Measurements from ENCODE around the gene VSIG2.

VSIG2 gene

DNA sequence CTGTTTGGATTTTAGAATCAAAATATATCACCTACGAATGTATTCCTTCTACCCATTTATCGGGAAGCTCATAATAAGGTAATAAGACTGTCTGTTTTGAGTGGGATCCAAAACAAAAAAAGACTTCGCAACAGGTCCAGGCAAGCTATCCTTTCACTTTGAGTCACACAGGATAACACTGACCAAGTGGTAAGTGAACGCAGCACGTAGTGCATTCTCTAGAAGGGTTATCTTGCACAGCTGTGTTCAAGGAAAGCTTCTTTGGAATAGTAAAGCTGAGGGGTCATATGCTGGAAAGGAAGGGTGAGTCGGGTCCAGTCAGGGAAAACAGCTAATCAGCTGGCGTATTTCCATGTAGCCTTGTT lies 34.7 kb downstream of the VSIG2 start:
- DNase-seq: no peak

DNA sequence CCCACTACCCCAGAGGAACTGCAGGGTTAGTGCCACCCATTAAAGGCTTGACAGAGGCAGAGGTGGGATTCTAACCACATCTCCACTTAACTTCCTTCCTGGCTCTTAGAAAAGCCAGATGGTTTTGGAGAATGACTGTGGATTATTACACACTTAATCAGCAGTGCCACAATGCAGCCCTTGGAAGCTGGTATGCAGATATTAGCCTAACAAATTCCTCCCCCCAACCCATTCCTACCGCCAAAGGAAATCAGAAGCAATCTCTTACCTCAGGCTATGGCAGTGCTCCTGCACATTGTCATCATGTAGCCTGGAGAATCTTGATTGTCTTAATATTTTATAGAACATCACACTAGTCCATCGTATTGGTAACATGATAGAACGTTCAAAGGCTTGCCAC lies 35.5 kb downstream of the VSIG2 start:
- DNase-seq: no peak

DNA sequence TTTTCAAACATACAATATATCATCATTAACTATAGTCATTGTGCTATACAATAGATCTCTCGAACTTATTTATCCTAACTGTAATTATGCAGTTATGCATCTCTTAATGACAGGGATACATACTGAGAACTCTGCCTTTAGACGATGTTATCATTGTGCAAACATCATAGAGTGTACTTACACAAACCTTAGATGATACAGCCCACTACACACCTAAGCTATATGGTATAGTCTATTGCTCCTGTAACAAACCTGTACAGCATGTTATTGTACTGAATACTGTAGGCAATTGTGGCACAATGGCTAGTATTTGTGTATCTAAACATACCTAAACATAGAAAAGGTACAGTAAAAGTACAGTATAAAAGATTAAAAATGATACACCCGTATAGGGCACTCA lies 39.7 kb downstream of the VSIG2 start:
- no peak for DNase-seq

DNA sequence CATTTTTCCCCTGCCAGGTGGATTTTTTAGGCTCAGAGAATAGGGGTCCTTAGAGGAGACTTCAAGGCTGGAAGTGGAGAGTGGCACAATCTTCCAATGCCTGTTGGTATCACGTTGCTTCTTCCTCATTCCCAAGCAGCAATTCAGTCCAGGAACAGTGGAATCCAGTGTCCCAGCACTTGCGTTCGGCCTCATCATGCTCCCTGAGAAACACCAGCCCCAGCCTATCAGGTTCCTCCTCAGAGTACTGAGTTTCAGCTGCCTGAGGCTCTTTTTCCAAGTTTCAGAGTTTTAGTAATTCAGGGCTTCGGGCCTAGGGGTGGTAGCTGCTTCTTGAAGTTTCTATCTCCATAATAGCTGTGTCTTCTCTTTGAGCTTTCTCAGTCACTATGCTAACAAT lies 44.2 kb downstream of the VSIG2 start:
- DNase-seq: no peak

DNA sequence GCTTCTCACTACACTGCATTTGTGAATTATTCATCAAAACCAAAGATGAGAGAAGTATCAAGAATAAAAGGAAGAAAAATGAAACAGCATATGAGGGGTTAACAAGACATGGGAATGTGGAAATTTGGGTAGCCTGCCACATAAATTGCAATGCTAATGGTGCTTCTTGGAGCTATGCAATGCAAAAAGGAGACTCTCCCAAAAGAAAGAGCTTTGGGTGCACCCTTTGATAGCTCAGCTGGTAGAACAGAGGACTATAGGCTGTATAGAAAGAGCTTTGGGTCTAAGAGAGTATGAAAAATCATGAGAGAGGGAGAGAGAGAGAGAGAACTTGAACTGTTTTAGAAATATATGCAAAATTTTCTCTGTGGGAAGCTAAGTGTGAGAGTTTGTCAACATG lies 52.0 kb downstream of the VSIG2 start:
- DNase-seq: no peak

DNA sequence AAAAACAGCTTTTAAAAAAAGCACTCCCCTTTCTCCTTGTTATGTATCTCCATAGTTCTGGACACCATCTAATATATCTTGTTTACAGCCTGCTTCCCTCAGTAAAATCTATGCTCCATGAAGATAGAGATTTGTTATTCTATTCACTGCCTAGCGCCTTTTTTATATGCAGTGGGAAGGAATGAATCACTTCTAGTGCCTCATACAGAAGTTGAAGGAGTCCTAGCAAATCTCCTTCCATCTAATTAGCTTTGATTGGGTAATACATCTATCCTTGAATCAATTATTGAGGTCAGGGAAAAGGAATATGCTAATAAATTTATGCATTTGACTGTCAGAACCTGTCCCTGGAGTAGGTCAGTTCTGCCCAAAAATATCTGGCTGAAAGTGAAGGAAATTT lies 52.5 kb downstream of the VSIG2 start:
- DNase-seq: no peak

Measured in NCI-H2081 treated with DMSO at 0.1 percent for 48 hours (cell line).